ENCODE results near the gene BBS12.
A peak's percentile ranks its signal among the peaks of the same experiment; 100 is the strongest.

The BBS12 gene

DNA sequence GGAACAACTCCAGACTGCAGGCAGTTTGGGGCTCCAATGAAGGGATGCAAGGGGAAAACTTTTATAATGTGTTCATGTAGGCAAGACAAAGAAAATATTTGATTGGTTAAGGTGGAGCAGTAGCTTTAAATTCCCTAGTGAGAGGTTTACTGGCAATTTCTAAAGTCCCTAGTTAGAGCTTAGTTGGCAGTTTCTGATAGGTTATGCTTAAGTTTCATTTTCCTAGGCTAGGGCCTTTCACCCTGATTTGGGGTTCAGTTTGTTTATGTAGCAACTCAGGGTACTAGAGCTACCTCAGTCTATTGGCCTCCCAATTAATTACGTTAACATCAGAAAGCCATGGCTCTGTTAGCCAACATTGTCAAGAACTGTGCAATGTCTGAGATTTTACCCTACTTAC, 14.6 kb downstream of the BBS12 start:
- Histone ChIP-seq H3K4me1 (ENCODE audit: control insufficient read depth, insufficient read depth, low read length, unreplicated experiment) (peaks cover 31% of the 10 kb centered on the region), H3K79me2 (ENCODE audit: control insufficient read depth, insufficient read depth, low read length, unreplicated experiment) (no peaks in the 10 kb centered on the region), H2AFZ (ENCODE audit: low read length, unreplicated experiment) (no peak overlapping the region), H3K27ac (ENCODE audit: low read depth, low read length) (peak overlapping the region; percentile 56), H3K27me3 (ENCODE audit: insufficient read depth, low read length) (no peaks in the 10 kb centered on the region), H3K4me3 (ENCODE audit: low read depth, low read length) (no peak overlapping the region), H3K36me3 (ENCODE audit: insufficient read depth, low read length) (peaks cover 6% of the 10 kb centered on the region)

DNA sequence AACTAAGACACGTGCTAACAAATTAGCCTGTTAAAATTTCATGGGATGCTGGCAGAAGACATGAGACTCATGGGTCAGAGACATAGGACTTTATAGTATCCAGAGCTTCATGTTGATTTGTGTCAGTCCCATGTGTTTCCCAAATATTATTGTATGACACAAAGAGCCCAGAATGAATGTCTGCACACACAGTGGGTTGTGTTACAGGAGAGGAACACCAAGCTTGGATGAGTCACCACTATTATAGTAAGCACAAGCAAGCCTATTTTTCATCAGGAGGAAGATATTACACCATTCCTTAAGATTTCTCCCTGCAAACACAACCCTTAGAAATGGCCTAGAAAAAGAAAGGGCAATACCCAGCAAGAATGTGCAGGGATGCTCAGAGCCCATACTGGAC, 15.4 kb downstream of the BBS12 start:
- H3K4me1 ChIP-seq (ENCODE audit: control insufficient read depth, insufficient read depth, low read length, unreplicated experiment), result peaks cover 31% of the 10 kb centered on the region
- H3K27me3 ChIP-seq (ENCODE audit: insufficient read depth, low read length), result no peaks in the 10 kb centered on the region
- H3K27ac ChIP-seq (ENCODE audit: low read depth, low read length), result peak overlapping the region; percentile 26; the same call in 1 of the 2 replicates
- no peaks in the 10 kb centered on the region for H3K79me2 ChIP-seq (ENCODE audit: control insufficient read depth, insufficient read depth, low read length, unreplicated experiment)
- no peak overlapping the region for H3K4me3 ChIP-seq (ENCODE audit: low read depth, low read length)
- H3K36me3 ChIP-seq (ENCODE audit: insufficient read depth, low read length), result no peaks in the 10 kb centered on the region
- no peak overlapping the region for H2AFZ ChIP-seq (ENCODE audit: low read length, unreplicated experiment)

DNA sequence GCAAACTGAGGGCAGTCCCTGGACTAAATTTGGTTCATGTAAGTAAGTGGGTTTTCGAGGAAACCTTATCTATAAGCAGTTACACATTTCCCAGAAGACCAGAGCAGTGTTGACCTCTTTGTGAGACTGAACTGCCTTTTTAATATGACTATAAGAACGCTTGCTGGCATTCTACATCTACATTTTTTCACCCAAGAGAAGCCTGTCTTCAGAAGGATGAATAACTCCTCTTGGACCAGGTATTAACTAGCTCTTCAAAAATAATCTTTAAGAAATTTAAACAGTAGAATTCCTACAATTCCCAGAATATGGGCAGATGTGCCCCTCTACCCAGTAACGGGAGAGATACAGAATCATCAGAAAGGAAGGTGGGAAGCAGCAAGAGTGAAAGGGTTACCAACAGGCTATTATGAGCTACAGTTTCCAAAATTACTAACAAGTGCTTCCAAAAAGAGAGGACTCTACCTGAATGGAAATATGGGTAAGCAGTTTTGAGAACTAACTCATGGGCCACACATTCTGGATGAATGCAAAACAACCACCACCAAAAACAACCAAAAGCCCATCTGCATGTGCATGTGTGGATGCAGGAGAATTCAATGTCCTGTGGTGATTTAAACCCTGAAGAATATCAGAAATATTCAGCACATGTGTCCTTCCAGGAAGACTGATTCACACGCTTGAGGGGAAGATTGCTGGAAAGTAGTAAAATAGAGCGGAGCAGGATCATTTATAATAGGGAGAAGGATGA, 17.4 kb downstream of the BBS12 start:
- no peak overlapping the region for H3K4me3 ChIP-seq (ENCODE audit: low read depth, low read length)
- no peak overlapping the region for H2AFZ ChIP-seq (ENCODE audit: low read length, unreplicated experiment)
- peaks cover 23% of the 10 kb centered on the region for H3K4me1 ChIP-seq (ENCODE audit: control insufficient read depth, insufficient read depth, low read length, unreplicated experiment)
- H3K27ac ChIP-seq (ENCODE audit: low read depth, low read length), result no peak overlapping the region
- no peaks in the 10 kb centered on the region for H3K79me2 ChIP-seq (ENCODE audit: control insufficient read depth, insufficient read depth, low read length, unreplicated experiment)
- H3K27me3 ChIP-seq (ENCODE audit: insufficient read depth, low read length), result no peaks in the 10 kb centered on the region
- no peaks in the 10 kb centered on the region for H3K36me3 ChIP-seq (ENCODE audit: insufficient read depth, low read length)

DNA sequence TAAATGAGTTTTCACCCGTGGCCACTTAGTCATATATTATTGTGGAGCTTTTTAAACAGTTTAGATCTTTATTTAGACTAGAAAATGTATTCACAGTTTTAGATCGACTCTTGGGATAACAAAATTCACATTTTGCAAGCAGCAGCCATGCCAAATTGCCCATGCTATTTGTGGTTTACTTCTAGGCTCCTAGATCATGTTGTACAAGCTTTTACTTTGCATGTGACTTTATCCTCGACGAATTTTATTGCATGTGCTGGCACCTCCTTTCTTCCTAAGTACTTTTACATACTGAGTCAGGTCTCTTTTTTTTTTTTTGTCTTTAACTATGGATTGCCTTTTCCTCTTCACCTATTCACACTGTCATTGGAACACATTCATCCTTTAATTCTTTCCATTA, 23.2 kb downstream of the BBS12 start:
- no peak overlapping the region for H3K27ac ChIP-seq (ENCODE audit: low read depth, low read length)
- H3K79me2 ChIP-seq (ENCODE audit: control insufficient read depth, insufficient read depth, low read length, unreplicated experiment), result no peaks in the 10 kb centered on the region
- H3K4me1 ChIP-seq (ENCODE audit: control insufficient read depth, insufficient read depth, low read length, unreplicated experiment), result peaks cover 9% of the 10 kb centered on the region
- no peak overlapping the region for H3K4me3 ChIP-seq (ENCODE audit: low read depth, low read length)
- H3K36me3 ChIP-seq (ENCODE audit: insufficient read depth, low read length), result no peaks in the 10 kb centered on the region
- no peak overlapping the region for H2AFZ ChIP-seq (ENCODE audit: low read length, unreplicated experiment)
- H3K27me3 ChIP-seq (ENCODE audit: insufficient read depth, low read length), result no peaks in the 10 kb centered on the region

DNA sequence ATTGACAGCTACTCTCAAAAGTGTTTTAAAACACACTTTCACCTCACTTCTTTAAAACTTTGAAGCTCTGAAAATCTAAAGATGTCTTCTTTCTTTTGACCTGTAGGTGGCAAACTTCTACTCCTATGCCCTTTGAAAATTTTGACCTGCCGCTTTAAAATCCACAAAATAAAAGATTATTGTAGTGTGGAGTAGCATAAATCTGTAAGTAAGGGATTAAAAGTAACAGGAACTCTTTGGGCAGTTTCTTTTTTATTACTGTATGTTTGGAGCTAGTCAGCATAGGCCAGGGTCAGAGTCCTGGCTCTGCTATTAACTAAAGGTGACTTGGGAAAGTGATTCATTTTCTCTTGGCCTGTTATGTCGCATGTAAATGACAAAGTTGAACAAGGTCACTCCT, 25.5 kb downstream of the BBS12 start:
- peak overlapping the region; percentile 38 for H3K4me3 ChIP-seq (ENCODE audit: low read depth, low read length)
- H3K27me3 ChIP-seq (ENCODE audit: insufficient read depth, low read length), result no peaks in the 10 kb centered on the region
- no peaks in the 10 kb centered on the region; the same call in 1 of the 2 replicates for H3K36me3 ChIP-seq (ENCODE audit: insufficient read depth, low read length)
- no peaks in the 10 kb centered on the region for H3K79me2 ChIP-seq (ENCODE audit: control insufficient read depth, insufficient read depth, low read length, unreplicated experiment)
- H3K27ac ChIP-seq (ENCODE audit: low read depth, low read length), result peak overlapping the region; percentile 66
- H2AFZ ChIP-seq (ENCODE audit: low read length, unreplicated experiment), result peak overlapping the region; percentile 96
- peaks cover 17% of the 10 kb centered on the region for H3K4me1 ChIP-seq (ENCODE audit: control insufficient read depth, insufficient read depth, low read length, unreplicated experiment)

DNA sequence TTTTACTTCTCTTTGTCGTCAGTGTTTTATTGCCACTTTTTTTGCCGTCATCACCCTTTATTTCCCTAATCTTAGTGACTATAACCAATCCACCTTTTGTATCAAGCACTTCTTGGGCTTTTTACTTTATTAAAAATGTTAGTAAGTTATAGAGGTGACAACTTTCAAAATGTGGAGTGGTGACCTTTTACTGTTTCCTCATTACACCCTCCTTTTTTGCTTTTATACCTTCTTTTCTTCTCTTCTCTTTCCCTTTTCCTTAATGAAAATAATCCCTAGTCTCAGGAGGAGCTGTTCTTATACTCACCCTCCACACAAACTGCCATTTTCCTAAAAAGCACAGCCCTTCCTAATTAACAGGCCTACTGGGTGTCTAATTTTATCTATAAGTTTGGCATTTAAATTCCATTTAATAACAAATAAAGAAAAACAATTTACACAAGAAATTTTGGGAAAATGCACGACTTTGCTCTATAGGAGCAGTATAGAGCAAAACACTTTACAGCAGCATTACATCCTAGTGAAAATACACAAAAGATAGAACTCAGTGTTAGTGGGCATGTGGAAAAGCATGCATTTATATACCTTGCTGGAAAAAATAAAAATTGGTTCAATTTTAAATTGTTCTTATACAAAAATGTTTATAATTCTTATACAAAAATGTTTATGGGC, 27.3 kb downstream of the BBS12 start:
- peak overlapping the region; percentile 29 for H2AFZ ChIP-seq (ENCODE audit: low read length, unreplicated experiment)
- no peaks in the 10 kb centered on the region; the same call in 1 of the 2 replicates for H3K36me3 ChIP-seq (ENCODE audit: insufficient read depth, low read length)

DNA sequence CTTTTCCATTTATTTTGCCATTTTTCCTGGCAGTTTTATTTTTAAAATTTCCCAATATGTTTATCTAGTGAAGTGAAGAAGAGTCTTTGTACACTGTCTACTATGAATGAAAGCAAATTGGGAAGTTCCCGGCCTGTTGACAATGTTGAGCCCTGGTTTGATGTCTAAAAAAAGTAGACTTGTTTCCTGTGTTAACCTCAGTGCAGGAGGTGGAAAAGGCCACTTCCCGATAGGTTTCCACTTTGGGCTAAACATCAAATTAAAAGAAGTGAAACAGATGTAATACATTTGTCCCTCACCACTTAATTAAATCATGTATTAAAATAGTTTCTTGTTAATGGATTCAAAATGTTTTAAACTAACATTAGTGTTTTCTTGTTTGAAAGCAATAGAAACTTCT, 30.0 kb downstream of the BBS12 start:
- Histone ChIP-seq H3K27ac (ENCODE audit: low read depth, low read length) (peak overlapping the region; percentile 94), H3K36me3 (ENCODE audit: insufficient read depth, low read length) (no peaks in the 10 kb centered on the region; the same call in 1 of the 2 replicates), H3K4me1 (ENCODE audit: control insufficient read depth, insufficient read depth, low read length, unreplicated experiment) (peaks cover 48% of the 10 kb centered on the region), H3K79me2 (ENCODE audit: control insufficient read depth, insufficient read depth, low read length, unreplicated experiment) (no peaks in the 10 kb centered on the region), H2AFZ (ENCODE audit: low read length, unreplicated experiment) (peak overlapping the region; percentile 76), H3K27me3 (ENCODE audit: insufficient read depth, low read length) (no peaks in the 10 kb centered on the region), H3K4me3 (ENCODE audit: low read depth, low read length) (no peak overlapping the region)

More for the DNA sequence above, 27.3 kb downstream of the BBS12 start:
- no peaks in the 10 kb centered on the region for H3K27me3 ChIP-seq (ENCODE audit: insufficient read depth, low read length)
- H3K4me1 ChIP-seq (ENCODE audit: control insufficient read depth, insufficient read depth, low read length, unreplicated experiment), result peaks cover 33% of the 10 kb centered on the region
- H3K79me2 ChIP-seq (ENCODE audit: control insufficient read depth, insufficient read depth, low read length, unreplicated experiment), result no peaks in the 10 kb centered on the region
- no peak overlapping the region for H3K27ac ChIP-seq (ENCODE audit: low read depth, low read length)
- H3K4me3 ChIP-seq (ENCODE audit: low read depth, low read length), result no peak overlapping the region

DNA sequence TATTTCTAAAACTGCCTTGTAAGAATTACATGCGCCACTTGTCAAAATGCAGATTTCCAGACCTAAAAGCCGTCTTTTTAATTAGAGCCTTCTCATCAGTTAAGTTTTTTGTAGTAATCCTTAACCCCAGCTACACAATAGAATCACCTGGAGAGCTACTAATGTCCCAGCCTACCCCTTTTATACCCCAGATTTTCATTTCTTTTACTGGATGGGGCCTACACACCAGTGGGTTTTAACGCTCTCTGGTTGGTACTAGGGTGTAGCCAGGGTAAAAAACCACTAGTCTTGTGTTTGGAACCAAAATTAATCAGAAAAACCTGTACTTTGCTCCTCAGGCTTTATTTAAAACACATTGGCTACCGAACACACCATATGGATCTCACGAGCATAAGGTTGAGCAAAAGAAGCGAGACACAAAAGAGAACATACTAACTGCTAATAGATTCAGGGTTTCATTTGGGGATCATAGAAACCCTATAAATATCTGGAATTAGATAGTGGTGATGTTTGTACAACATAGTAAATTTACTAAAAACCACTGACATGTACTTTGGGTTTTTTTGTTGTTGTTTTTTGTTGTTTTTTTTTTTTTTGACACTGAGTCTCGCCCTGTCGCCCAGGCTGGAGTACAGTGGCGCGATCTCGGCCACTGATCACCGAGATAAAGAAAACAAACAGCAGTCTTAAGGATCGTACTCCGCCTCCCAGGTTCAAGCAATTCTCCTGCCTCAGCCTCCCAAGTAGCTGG, 30.6 kb downstream of the BBS12 start:
- no peaks in the 10 kb centered on the region; the same call in 1 of the 2 replicates for H3K36me3 ChIP-seq (ENCODE audit: insufficient read depth, low read length)
- H3K4me3 ChIP-seq (ENCODE audit: low read depth, low read length), result no peak overlapping the region
- H3K4me1 ChIP-seq (ENCODE audit: control insufficient read depth, insufficient read depth, low read length, unreplicated experiment), result peaks cover 44% of the 10 kb centered on the region
- no peaks in the 10 kb centered on the region for H3K79me2 ChIP-seq (ENCODE audit: control insufficient read depth, insufficient read depth, low read length, unreplicated experiment)
- H2AFZ ChIP-seq (ENCODE audit: low read length, unreplicated experiment), result peak overlapping the region; percentile 76
- peak overlapping the region; percentile 94 for H3K27ac ChIP-seq (ENCODE audit: low read depth, low read length)
- H3K27me3 ChIP-seq (ENCODE audit: insufficient read depth, low read length), result no peaks in the 10 kb centered on the region

DNA sequence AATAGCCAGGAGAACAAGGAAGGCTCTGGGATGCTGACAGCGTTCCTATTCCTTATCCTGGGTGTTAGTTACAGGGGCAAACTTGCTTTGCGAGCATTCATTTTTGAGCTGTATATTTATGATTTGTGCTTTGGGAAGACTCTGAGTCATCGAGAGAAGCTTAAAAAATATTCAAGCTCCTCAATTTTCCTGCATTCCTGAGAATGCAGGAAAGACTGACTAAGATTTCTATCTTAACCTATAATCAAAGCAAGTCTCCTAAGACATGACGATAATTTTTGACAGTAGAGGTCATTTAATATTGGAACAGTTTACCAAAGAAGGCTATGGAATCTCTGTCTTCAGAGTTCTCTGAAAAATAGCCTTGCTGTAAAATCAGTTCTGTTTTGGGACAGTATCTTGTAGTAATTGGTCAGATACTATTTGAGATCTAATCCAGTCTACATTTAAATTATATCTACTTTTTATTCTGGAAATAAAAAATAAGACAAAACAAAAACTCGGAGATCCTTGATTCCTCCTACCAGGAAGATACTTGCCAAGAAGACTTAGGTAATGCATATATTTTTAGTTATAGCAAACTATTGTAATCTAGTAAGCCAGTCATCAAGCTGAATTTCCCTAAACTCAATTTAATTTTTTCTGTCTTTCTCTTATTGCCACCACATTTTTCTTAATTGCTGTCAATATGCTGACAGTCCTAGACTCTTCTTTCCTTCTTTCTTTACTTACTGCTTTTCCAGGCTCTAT, 31.7 kb downstream of the BBS12 start:
- H3K36me3 ChIP-seq (ENCODE audit: insufficient read depth, low read length), result no peaks in the 10 kb centered on the region; the same call in 1 of the 2 replicates
- H3K27me3 ChIP-seq (ENCODE audit: insufficient read depth, low read length), result no peaks in the 10 kb centered on the region
- peak overlapping the region; percentile 59 for H3K4me3 ChIP-seq (ENCODE audit: low read depth, low read length)
- no peaks in the 10 kb centered on the region for H3K79me2 ChIP-seq (ENCODE audit: control insufficient read depth, insufficient read depth, low read length, unreplicated experiment)
- H2AFZ ChIP-seq (ENCODE audit: low read length, unreplicated experiment), result peak overlapping the region; percentile 6
- peak overlapping the region; percentile 94 for H3K27ac ChIP-seq (ENCODE audit: low read depth, low read length)
- H3K4me1 ChIP-seq (ENCODE audit: control insufficient read depth, insufficient read depth, low read length, unreplicated experiment), result peaks cover 41% of the 10 kb centered on the region

DNA sequence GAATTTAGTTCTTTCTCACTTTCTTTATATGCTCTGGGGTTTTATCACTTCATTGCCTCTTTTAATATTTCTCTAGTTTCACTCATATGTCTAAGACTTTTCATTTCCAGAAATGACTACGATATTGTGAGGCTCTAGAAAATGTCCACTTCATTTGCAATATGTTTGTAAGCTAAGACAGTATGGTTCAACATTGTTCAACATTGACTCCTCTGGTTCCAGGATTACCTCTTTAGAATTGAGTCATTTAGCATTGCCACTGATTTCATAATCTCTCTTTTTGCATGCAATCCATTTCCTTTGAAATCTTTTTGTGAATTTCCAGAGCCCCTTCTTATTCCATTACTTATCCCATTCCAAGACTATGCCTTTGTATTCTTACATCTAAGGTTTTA, 32.3 kb downstream of the BBS12 start:
- H3K36me3 ChIP-seq (ENCODE audit: insufficient read depth, low read length), result no peaks in the 10 kb centered on the region; the same call in 1 of the 2 replicates

More for the DNA sequence above, 32.3 kb downstream of the BBS12 start:
- Histone ChIP-seq H3K79me2 (ENCODE audit: control insufficient read depth, insufficient read depth, low read length, unreplicated experiment) (no peaks in the 10 kb centered on the region), H2AFZ (ENCODE audit: low read length, unreplicated experiment) (peak overlapping the region; percentile 6), H3K4me1 (ENCODE audit: control insufficient read depth, insufficient read depth, low read length, unreplicated experiment) (peaks cover 41% of the 10 kb centered on the region), H3K27me3 (ENCODE audit: insufficient read depth, low read length) (no peaks in the 10 kb centered on the region), H3K27ac (ENCODE audit: low read depth, low read length) (peak overlapping the region; percentile 94), H3K4me3 (ENCODE audit: low read depth, low read length) (peak overlapping the region; percentile 59)
